ENCODE results near the gene DHRSX. TPM values are rescaled to one million over a fixed set of nuclear protein-coding genes. Genes with fewer than 3 reads are reported as not detected.
"Not testable (repeated sequence)": the region's sequence is repeated elsewhere in the genome, so short reads cannot be mapped to it uniquely, and the experiment has no call there.

Gene DHRSX
- total and polyA plus RNA-seq, 4 experiments from 2014 or later: 12.1 to 23.5 (median 16.5) TPM

GRCh38 chrX:2463973-2464676 is 36.7 kb downstream of the DHRSX start:
- H3K27me3 Mint-ChIP-seq: no peaks in the 10 kb centered on the region
- no peak overlapping the region for H3K4me3 Mint-ChIP-seq
- ChIA-PET POLR2A (ENCODE audit: partially characterized antibody) (no interaction called here), CTCF (ENCODE audit: partially characterized antibody) (no interaction called here)
- H3K36me3 Mint-ChIP-seq: peaks cover 0 to 14% of the 10 kb centered on the region in 2 donors
- peaks cover 6 to 17% (median 10%) of the 10 kb centered on the region in 4 donors for H3K4me1 Mint-ChIP-seq
- H3K27me3 ChIP-seq (ENCODE audit: insufficient read depth, low read length): no peaks in the 10 kb centered on the region
- H3K4me1 ChIP-seq (ENCODE audit: insufficient read depth, low read length): no peaks in the 10 kb centered on the region
- no peaks in the 10 kb centered on the region for H3K9me3 ChIP-seq (ENCODE audit: control insufficient read depth in 1 of 2, low read length in 2 of 2)
- H3K27ac ChIP-seq (ENCODE audit: low read depth, low read length): no peak overlapping the region
- no peak overlapping the region for H3K27ac Mint-ChIP-seq
- no peak overlapping the region for H3K4me3 ChIP-seq (ENCODE audit: low read length in 2 of 2)
- H3K36me3 ChIP-seq (ENCODE audit: insufficient read depth, low read length): no peaks in the 10 kb centered on the region
- intact Hi-C loops (cut with micrococcal nuclease): no loop called here
- DNase-seq: no peak
- H3K9me3 Mint-ChIP-seq: peaks cover 0 to 2% (median 0%) of the 10 kb centered on the region in 8 donors

GRCh38 chrX:2463481-2463880 is 37.3 kb downstream of the DHRSX start:
- POLR2A ChIA-PET (ENCODE audit: partially characterized antibody); H3K9me3 Mint-ChIP-seq; DNase-seq; H3K27me3 Mint-ChIP-seq; intact Hi-C loops (cut with micrococcal nuclease); CTCF ChIA-PET (ENCODE audit: partially characterized antibody); H3K9me3 ChIP-seq (ENCODE audit: control insufficient read depth in 1 of 2, low read length in 2 of 2); H3K4me3 ChIP-seq (ENCODE audit: low read length in 2 of 2); H3K4me3 Mint-ChIP-seq; H3K36me3 ChIP-seq (ENCODE audit: insufficient read depth, low read length); H3K27ac ChIP-seq (ENCODE audit: low read depth, low read length); H3K27me3 ChIP-seq (ENCODE audit: insufficient read depth, low read length); H3K4me1 ChIP-seq (ENCODE audit: insufficient read depth, low read length): not testable (repeated sequence)
- H3K4me1 Mint-ChIP-seq: peaks cover 6 to 17% (median 10%) of the 10 kb centered on the region in 4 donors
- H3K27ac Mint-ChIP-seq: peak overlapping the region in 1 of 7 donors; percentile 29
- H3K36me3 Mint-ChIP-seq: peaks cover under 1 to 12% of the 10 kb centered on the region in 2 donors

DNA sequence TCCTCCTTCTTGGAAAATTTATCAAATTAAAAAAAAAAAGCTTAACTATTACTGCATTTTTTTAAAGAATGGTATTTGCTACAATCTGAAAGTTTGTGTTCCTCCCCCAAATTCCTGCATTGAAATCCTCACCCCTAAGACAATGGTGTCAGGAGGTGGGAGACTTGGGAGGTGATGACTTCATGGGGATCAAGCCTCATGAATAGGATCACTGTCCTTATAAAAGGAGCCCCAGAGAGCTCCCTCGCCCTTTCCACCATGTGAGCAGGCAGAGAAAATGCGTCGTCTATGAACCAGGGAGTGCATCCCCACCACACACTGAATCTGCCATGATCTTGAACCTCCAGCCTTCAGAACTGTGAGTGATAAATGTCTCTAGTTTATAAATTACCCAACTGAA is 38.0 kb downstream of the DHRSX start:
- no peaks in the 10 kb centered on the region for H3K27me3 Mint-ChIP-seq
- no peak overlapping the region for H3K4me3 Mint-ChIP-seq
- peaks cover 0 to 5% (median 3%) of the 10 kb centered on the region in 8 donors for H3K9me3 Mint-ChIP-seq
- no peak overlapping the region for H3K27ac ChIP-seq (ENCODE audit: low read depth, low read length)
- ChIA-PET CTCF (ENCODE audit: partially characterized antibody) (no interaction called here), POLR2A (ENCODE audit: partially characterized antibody) (no interaction called here)
- H3K36me3 ChIP-seq (ENCODE audit: insufficient read depth, low read length): no peaks in the 10 kb centered on the region
- H3K9me3 ChIP-seq (ENCODE audit: control insufficient read depth in 1 of 2, low read length in 2 of 2): peaks cover 0 to 3% of the 10 kb centered on the region in 2 donors
- peaks cover 3 to 10% of the 10 kb centered on the region in 2 donors for H3K36me3 Mint-ChIP-seq
- intact Hi-C loops (cut with micrococcal nuclease): no loop called here
- H3K4me1 ChIP-seq (ENCODE audit: insufficient read depth, low read length): no peaks in the 10 kb centered on the region
- H3K27ac Mint-ChIP-seq: no peak overlapping the region
- peaks cover 6 to 15% (median 7%) of the 10 kb centered on the region in 4 donors for H3K4me1 Mint-ChIP-seq
- no peak for DNase-seq
- H3K27me3 ChIP-seq (ENCODE audit: insufficient read depth, low read length): no peaks in the 10 kb centered on the region
- no peak overlapping the region for H3K4me3 ChIP-seq (ENCODE audit: low read length in 2 of 2)

DNA sequence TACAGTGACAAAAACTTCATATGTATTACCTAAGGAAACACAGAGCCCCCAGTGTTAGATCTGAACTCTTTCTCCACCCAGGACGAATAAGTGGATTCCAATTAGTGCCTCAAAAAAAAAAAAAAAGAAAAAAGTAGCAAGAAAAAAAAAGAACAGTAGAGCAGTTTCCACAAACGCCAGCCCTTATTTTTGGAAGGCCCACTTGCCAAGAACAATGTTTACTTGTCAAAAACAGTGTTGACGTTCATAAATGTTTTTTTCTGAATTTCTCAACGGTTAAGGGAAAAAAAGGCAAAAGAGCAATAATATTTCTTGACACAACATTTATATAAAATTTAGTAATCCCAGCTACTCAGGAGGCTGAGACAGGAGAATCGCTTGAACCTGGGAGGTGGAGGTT is 38.7 kb downstream of the DHRSX start:
- ChIA-PET POLR2A (ENCODE audit: partially characterized antibody) (no interaction called here), CTCF (ENCODE audit: partially characterized antibody) (no interaction called here)
- Histone ChIP-seq H3K27ac (ENCODE audit: low read depth, low read length) (no peak overlapping the region), H3K36me3 (ENCODE audit: insufficient read depth, low read length) (no peaks in the 10 kb centered on the region), H3K27me3 (ENCODE audit: insufficient read depth, low read length) (no peaks in the 10 kb centered on the region), H3K4me3 (ENCODE audit: low read length in 2 of 2) (no peak overlapping the region), H3K4me1 (ENCODE audit: insufficient read depth, low read length) (no peaks in the 10 kb centered on the region), H3K9me3 (ENCODE audit: control insufficient read depth in 1 of 2, low read length in 2 of 2) (peaks cover 0 to 3% of the 10 kb centered on the region in 2 donors)
- Mint-ChIP-seq H3K9me3 (peaks cover 0 to 5% (median 3%) of the 10 kb centered on the region in 8 donors), H3K36me3 (peaks cover 3 to 10% of the 10 kb centered on the region in 2 donors), H3K4me1 (peaks cover 4 to 11% (median 7%) of the 10 kb centered on the region in 4 donors), H3K4me3 (no peak overlapping the region), H3K27me3 (no peaks in the 10 kb centered on the region), H3K27ac (no peak overlapping the region)
- DNase-seq: no peak
- intact Hi-C loops (cut with micrococcal nuclease): no loop called here

DNA sequence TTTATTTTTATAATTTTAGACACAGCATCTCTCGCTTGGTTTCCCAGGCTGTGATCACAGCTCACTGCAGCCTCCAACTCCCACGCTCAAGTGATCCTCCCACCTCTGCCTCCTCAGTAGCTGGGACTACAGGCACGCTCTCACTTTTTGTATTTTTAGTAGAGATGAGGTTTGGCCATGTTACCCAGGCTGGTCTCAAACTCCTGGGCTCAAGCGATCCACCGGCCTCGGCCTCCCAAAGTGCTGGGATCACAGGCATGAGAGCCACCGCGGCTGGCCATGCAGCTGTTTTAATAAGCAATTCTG is 39.1 kb downstream of the DHRSX start:
- Mint-ChIP-seq H3K36me3 (peaks cover 3 to 10% of the 10 kb centered on the region in 2 donors), H3K9me3 (peaks cover 0 to 5% (median 3%) of the 10 kb centered on the region in 8 donors), H3K4me3 (no peak overlapping the region), H3K4me1 (peaks cover 4 to 14% (median 7%) of the 10 kb centered on the region in 4 donors), H3K27ac (no peak overlapping the region), H3K27me3 (no peaks in the 10 kb centered on the region)
- intact Hi-C loops (cut with micrococcal nuclease): no loop called here
- Histone ChIP-seq H3K4me1 (ENCODE audit: insufficient read depth, low read length) (no peaks in the 10 kb centered on the region), H3K9me3 (ENCODE audit: control insufficient read depth in 1 of 2, low read length in 2 of 2) (peaks cover 0 to 3% of the 10 kb centered on the region in 2 donors), H3K4me3 (ENCODE audit: low read length in 2 of 2) (no peak overlapping the region), H3K27me3 (ENCODE audit: insufficient read depth, low read length) (no peaks in the 10 kb centered on the region), H3K27ac (ENCODE audit: low read depth, low read length) (no peak overlapping the region), H3K36me3 (ENCODE audit: insufficient read depth, low read length) (no peaks in the 10 kb centered on the region)
- ChIA-PET CTCF (ENCODE audit: partially characterized antibody) (no interaction called here), POLR2A (ENCODE audit: partially characterized antibody) (no interaction called here)
- no peak for DNase-seq

- H3K4me3 Mint-ChIP-seq; H3K4me1 ChIP-seq (ENCODE audit: insufficient read depth, low read length); H3K9me3 Mint-ChIP-seq; H3K27me3 ChIP-seq (ENCODE audit: insufficient read depth, low read length); H3K27me3 Mint-ChIP-seq; H3K36me3 ChIP-seq (ENCODE audit: insufficient read depth, low read length); H3K4me3 ChIP-seq (ENCODE audit: low read length in 2 of 2); H3K27ac ChIP-seq (ENCODE audit: low read depth, low read length); intact Hi-C loops (cut with micrococcal nuclease); POLR2A ChIA-PET (ENCODE audit: partially characterized antibody); CTCF ChIA-PET (ENCODE audit: partially characterized antibody); H3K9me3 ChIP-seq (ENCODE audit: control insufficient read depth in 1 of 2, low read length in 2 of 2); DNase-seq: not testable (repeated sequence)
- Mint-ChIP-seq H3K4me1 (peaks cover 3 to 14% (median 7%) of the 10 kb centered on the region in 4 donors), H3K27ac (peak overlapping the region in 1 of 7 donors; percentile 23), H3K36me3 (peaks cover 3 to 12% of the 10 kb centered on the region in 2 donors)
Measured at GRCh38 chrX:2460821-2461710, 39.7 kb downstream of the DHRSX start.

GRCh38 chrX:2460048-2460447 is 40.7 kb downstream of the DHRSX start:
- intact Hi-C loops (cut with micrococcal nuclease); H3K4me3 ChIP-seq (ENCODE audit: low read length in 2 of 2); DNase-seq; H3K27ac ChIP-seq (ENCODE audit: low read depth, low read length); H3K27me3 Mint-ChIP-seq; H3K4me3 Mint-ChIP-seq; H3K9me3 Mint-ChIP-seq; H3K9me3 ChIP-seq (ENCODE audit: control insufficient read depth in 1 of 2, low read length in 2 of 2); CTCF ChIA-PET (ENCODE audit: partially characterized antibody); H3K27ac Mint-ChIP-seq; POLR2A ChIA-PET (ENCODE audit: partially characterized antibody); H3K27me3 ChIP-seq (ENCODE audit: insufficient read depth, low read length); H3K36me3 ChIP-seq (ENCODE audit: insufficient read depth, low read length); H3K4me1 ChIP-seq (ENCODE audit: insufficient read depth, low read length): not testable (repeated sequence)
- Mint-ChIP-seq H3K36me3 (peaks cover 3 to 15% of the 10 kb centered on the region in 2 donors), H3K4me1 (peaks cover 0 to 15% (median 7%) of the 10 kb centered on the region in 4 donors)

Data from CD4-positive, alpha-beta memory T cell (primary cell).